HG03066 (cell line): ENCODE data around the gene MEGF11.
"Not testable (repeated sequence)": the region's sequence is repeated elsewhere in the genome, so short reads cannot be mapped to it uniquely, and the experiment has no call there.

Experiments used
- ATAC-seq: cut with Tn5 transposase; IDR thresholded peaks from one replicate; pipeline ENCODE4 v1.9.1; 2021; ENCODE audit warnings: low read depth; ENCODE audit not compliant: unreplicated experiment

MEGF11 gene

GRCh38 chr15:65990298-65990981 is 263.1 kb downstream of the MEGF11 start:
- no peak for ATAC-seq

GRCh38 chr15:65987100-65987499 is 266.4 kb downstream of the MEGF11 start:
- no peak for ATAC-seq

- no peak for ATAC-seq
Measured at GRCh38 chr15:65986416-65986815, 267.1 kb downstream of the MEGF11 start.

GRCh38 chr15:65985387-65985786 is 268.2 kb downstream of the MEGF11 start:
- ATAC-seq = no peak

GRCh38 chr15:65982627-65983322 is 270.8 kb downstream of the MEGF11 start:
- ATAC-seq = no peak

GRCh38 chr15:65981837-65982626 is 271.5 kb downstream of the MEGF11 start:
- ATAC-seq = no peak

- ATAC-seq = no peak
Measured at GRCh38 chr15:65980824-65981456, 272.6 kb downstream of the MEGF11 start.

GRCh38 chr15:65979837-65980236 is 273.7 kb downstream of the MEGF11 start:
- ATAC-seq = no peak

GRCh38 chr15:65979316-65979715 is 274.2 kb downstream of the MEGF11 start:
- no peak for ATAC-seq

- no peak for ATAC-seq
Measured at GRCh38 chr15:65978110-65978509, 275.4 kb downstream of the MEGF11 start.

GRCh38 chr15:65976196-65976595 is 277.4 kb downstream of the MEGF11 start:
- not testable (repeated sequence) for ATAC-seq

GRCh38 chr15:65971741-65971995 is 281.9 kb downstream of the MEGF11 start:
- no peak for ATAC-seq

- ATAC-seq = no peak
Measured at GRCh38 chr15:65970937-65971740, 282.4 kb downstream of the MEGF11 start.

GRCh38 chr15:65969865-65970816 is 283.4 kb downstream of the MEGF11 start:
- no peak for ATAC-seq

- no peak for ATAC-seq
Measured at GRCh38 chr15:65968511-65968910, 285.0 kb downstream of the MEGF11 start.

- ATAC-seq = no peak
Measured at GRCh38 chr15:65964792-65965433, 288.6 kb downstream of the MEGF11 start.

- ATAC-seq = no peak
Measured at GRCh38 chr15:65963911-65964482, 289.6 kb downstream of the MEGF11 start.

GRCh38 chr15:65963358-65963757 is 290.2 kb downstream of the MEGF11 start:
- no peak for ATAC-seq
